ENCODE measurements around the gene DNAJB14. TPM values are rescaled to one million over a fixed set of nuclear protein-coding genes. Genes with fewer than 3 reads are reported as not detected.

The DNAJB14 gene
- total RNA-seq: 26.5 and 40.8 TPM in 2 replicates

GRCh38 chr4:99946356-99947189 is at the start of gene DNAJB14:
DNAJB14 (minus strand) TSS chr4:99946618; CDS start chr4:99946571, 47 bp downstream.

GRCh38 chr4:99949999-99950912 is 3.8 kb upstream of the DNAJB14 start, which contains the start of gene H2AZ1:
H2AZ1 (minus strand) TSS chr4:99950275; CDS start chr4:99950170, 105 bp downstream.

DNA sequence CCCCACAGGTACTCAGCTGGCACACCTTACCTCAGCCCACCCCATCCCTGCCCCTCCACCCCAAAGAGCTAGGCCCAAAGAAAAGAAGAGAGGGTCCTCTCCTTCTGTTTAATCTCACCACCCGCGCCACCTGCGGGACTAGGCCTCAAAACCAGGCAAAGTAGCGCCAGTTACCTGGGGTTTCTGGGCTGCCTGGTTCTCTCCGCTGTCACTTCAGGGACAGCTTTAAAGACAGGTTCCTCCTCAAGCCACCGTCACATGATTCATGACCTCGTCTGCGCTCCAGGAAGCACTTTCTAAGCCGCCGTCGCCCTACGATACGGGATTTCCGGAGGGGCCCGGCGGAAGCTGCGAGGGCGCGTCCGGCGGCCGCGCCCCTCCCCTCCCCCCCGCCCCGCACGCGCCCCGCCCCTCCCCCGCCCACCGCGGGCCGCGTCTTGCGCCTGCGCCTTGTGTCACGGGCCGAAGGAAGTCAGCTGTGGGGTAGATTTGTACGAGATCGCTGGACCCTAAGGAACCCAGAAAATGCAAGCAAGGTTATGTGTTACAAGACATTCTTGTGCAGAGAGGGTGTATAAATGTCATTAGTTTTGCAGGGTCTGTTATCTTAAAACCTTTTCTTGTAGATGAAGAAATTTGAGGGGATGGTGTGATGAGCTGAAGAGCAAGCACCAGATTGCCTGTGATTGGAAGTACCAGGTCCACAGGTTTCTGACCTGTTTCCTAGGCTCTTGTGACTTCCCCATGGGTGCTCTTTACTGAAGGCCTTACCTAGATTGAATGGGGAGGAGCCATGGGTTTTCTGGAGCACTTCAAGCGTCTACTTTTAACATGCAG is 52.0 kb downstream of the DNAJB14 start, which contains the start of gene LAMTOR3:
TSS of gene LAMTOR3 (minus strand) at position 267 of the 837 bp plus-strand sequence. CDS start 464 bp downstream, outside the sequence.

Other genes with a start within 250 kb of the DNAJB14 start
- gene DAPP1, start 129.8 kb downstream of the DNAJB14 start, total RNA-seq: 0.09 TPM in 1 of 2 replicates, not detected in the other
- 21.4 and 21.5 TPM in 2 replicates for gene LAMTOR3, start 52.2 kb downstream of the DNAJB14 start, total RNA-seq
- 114 TPM in 2 replicates for gene H2AZ1, start 3.7 kb upstream of the DNAJB14 start, total RNA-seq
- 0.26 and 5.8 TPM in 2 replicates for gene DDIT4L, start 243.8 kb upstream of the DNAJB14 start, total RNA-seq

All from bronchial smooth muscle cell (primary cell).